Panc1 (cell line): ENCODE measurements around the gene NR2E1.

Source experiments
- POLR2AphosphoS5 ChIP-seq: IDR thresholded peaks from 2 replicates; pipeline ENCODE4 v1.6.1; 2012; ENCODE audit warnings: mild to moderate bottlenecking, low read depth, low read length, moderate library complexity
- REST ChIP-seq, 2 experiments: IDR thresholded peaks; 2 replicates each; pipeline ENCODE4 v1.6.1; 2011 to 2012; ENCODE audit warnings: low read depth in 2 of 2, control low read depth in 1 of 2, low read length in 1 of 2, mild to moderate bottlenecking in 1 of 2, moderate library complexity in 1 of 2; ENCODE audit not compliant: insufficient read depth in 1 of 2
- SIN3A ChIP-seq: IDR thresholded peaks from 2 replicates; pipeline ENCODE4 v1.6.1; 2012; ENCODE audit warnings: low read depth, mild to moderate bottlenecking, low read length, moderate library complexity, borderline replicate concordance; ENCODE audit not compliant: insufficient read depth
- TCF7L2 ChIP-seq: IDR thresholded peaks from 2 replicates; pipeline ENCODE4 v1.6.1; 2011; ENCODE audit warnings: mild to moderate bottlenecking, low read depth, low read length, inconsistent platforms
- TF ChIP-seq, protein P1 (sequence below): fragments of 450-650 bp; IDR thresholded peaks from 2 replicates; pipeline ENCODE4 v1.5.1; 2017; ENCODE audit warnings: mild to moderate bottlenecking

GRCh38 chr6:108163644-108164542 is 1.9 kb upstream of the NR2E1 start:
- no peak for TF ChIP-seq REST (IDR thresholded peaks at IDR 0.05; ENCODE audit: insufficient read depth in 1 of 2, low read depth in 2 of 2, low read length in 1 of 2)
- TF ChIP-seq, protein P1, sequence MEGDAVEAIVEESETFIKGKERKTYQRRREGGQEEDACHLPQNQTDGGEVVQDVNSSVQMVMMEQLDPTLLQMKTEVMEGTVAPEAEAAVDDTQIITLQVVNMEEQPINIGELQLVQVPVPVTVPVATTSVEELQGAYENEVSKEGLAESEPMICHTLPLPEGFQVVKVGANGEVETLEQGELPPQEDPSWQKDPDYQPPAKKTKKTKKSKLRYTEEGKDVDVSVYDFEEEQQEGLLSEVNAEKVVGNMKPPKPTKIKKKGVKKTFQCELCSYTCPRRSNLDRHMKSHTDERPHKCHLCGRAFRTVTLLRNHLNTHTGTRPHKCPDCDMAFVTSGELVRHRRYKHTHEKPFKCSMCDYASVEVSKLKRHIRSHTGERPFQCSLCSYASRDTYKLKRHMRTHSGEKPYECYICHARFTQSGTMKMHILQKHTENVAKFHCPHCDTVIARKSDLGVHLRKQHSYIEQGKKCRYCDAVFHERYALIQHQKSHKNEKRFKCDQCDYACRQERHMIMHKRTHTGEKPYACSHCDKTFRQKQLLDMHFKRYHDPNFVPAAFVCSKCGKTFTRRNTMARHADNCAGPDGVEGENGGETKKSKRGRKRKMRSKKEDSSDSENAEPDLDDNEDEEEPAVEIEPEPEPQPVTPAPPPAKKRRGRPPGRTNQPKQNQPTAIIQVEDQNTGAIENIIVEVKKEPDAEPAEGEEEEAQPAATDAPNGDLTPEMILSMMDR, result no peak
- TF ChIP-seq POLR2AphosphoS5, result no peak
- TF ChIP-seq SIN3A, result no peak
- no peak for TF ChIP-seq TCF7L2
